HepG2 (cell line): ENCODE measurements around the gene PGM3. TPM values are rescaled to one million over a fixed set of nuclear protein-coding genes. Genes with fewer than 3 reads are reported as not detected.

Experiments used
- AHDC1 ChIP-seq: sonication (generic); formaldehyde crosslinking; IDR thresholded peaks from 2 replicates; pipeline ENCODE4 v1.5.1; 2020; ENCODE audit warnings: mild to moderate bottlenecking, missing genetic modification reagents, borderline replicate concordance
- BCL6 ChIP-seq: IDR thresholded peaks from 2 replicates; pipeline ENCODE4 v1.6.1; 2016; ENCODE audit warnings: missing genetic modification reagents, missing compliant biosample characterization
- IRF2 ChIP-seq: IDR thresholded peaks from 2 replicates; pipeline ENCODE4 v1.6.1; 2018; ENCODE audit warnings: missing genetic modification reagents, missing compliant biosample characterization
- JUN ChIP-seq: sonication (generic); formaldehyde crosslinking; IDR thresholded peaks from 2 replicates; pipeline ENCODE4 v1.4.0; 2020; ENCODE audit warnings: mild to moderate bottlenecking, missing genetic modification reagents
- RBM39 ChIP-seq: fragments of 200-400 bp; formaldehyde crosslinking; IDR thresholded peaks from one replicate; pipeline ENCODE4 v1.6.1; 2018; ENCODE audit warnings: antibody characterized with exemption, mild to moderate bottlenecking, low read depth, low read length; ENCODE audit not compliant: poor library complexity, severe bottlenecking
- SIN3A ChIP-seq: IDR thresholded peaks from 2 replicates; pipeline ENCODE4 v1.6.1; 2011; ENCODE audit warnings: low read depth, mild to moderate bottlenecking, control low read depth, low read length, borderline replicate concordance
- SMARCC2 ChIP-seq: fragments of 450-650 bp; IDR thresholded peaks from 2 replicates; pipeline ENCODE4 v1.6.1; 2017; ENCODE audit warnings: antibody characterized with exemption, mild to moderate bottlenecking
- TBP ChIP-seq: sonication (generic); formaldehyde crosslinking; IDR thresholded peaks from 2 replicates; pipeline ENCODE4 v1.5.0; 2020; ENCODE audit warnings: missing genetic modification reagents
- ZBTB26 ChIP-seq: IDR thresholded peaks from 2 replicates; pipeline ENCODE4 v1.6.1; 2016; ENCODE audit warnings: missing compliant biosample characterization, missing genetic modification reagents, borderline replicate concordance
- ZNF713 ChIP-seq: sonication (generic); formaldehyde crosslinking; IDR thresholded peaks from 2 replicates; pipeline ENCODE4 v1.4.0; 2020; ENCODE audit warnings: mild to moderate bottlenecking, missing genetic modification reagents
- ZNF850 ChIP-seq: sonication (generic); formaldehyde crosslinking; conservative IDR thresholded peaks from 2 replicates; pipeline ENCODE4 v1.9.0; 2021; ENCODE audit warnings: mild to moderate bottlenecking, missing genetic modification reagents
- polyA plus RNA-seq, 8 experiments: library from polyadenylated mRNA; depleted of rRNA in 3 of 8; stranded (reverse) in 7 of 8; unstranded in 1 of 8; fragments of >200 nt; fragmentation: Illumina TruSeq in 4 of 8; extraction: Trizol in 4 of 8; gene quantifications; 2 replicates each; pipeline versions ENCODE4 v1.2.1 to v1.2.3, GENCODE V29; 2011 to 2016; ENCODE audit warnings: low read depth in 4 of 8, missing spikeins in 1 of 8, mixed read lengths in 1 of 8; ENCODE audit not compliant: insufficient read depth in 1 of 8
- total RNA-seq, 5 experiments: library from RNA; depleted of rRNA; stranded (reverse); fragments of >200 nt; fragmentation: Illumina TruSeq; extraction: Trizol; gene quantifications; 2 replicates each; pipeline ENCODE4 v1.2.3, GENCODE V29; 2016; ENCODE audit warnings: low read depth in 1 of 5
- TF ChIP-seq, protein P1 (sequence below): sonication (generic); formaldehyde crosslinking; conservative IDR thresholded peaks from 2 replicates; pipeline ENCODE4 v1.8.0; 2022; ENCODE audit warnings: mild to moderate bottlenecking, moderate library complexity, missing genetic modification reagents
- TF ChIP-seq, protein P2 (sequence below): IDR thresholded peaks from 2 replicates; pipeline ENCODE4 v1.6.1; 2016; ENCODE audit warnings: low read depth, control low read depth
- TF ChIP-seq, protein P3 (sequence below): sonication (generic); formaldehyde crosslinking; IDR thresholded peaks from 2 replicates; pipeline ENCODE4 v1.4.0; 2020; ENCODE audit warnings: missing genetic modification reagents, borderline replicate concordance

Gene PGM3
- total and polyA plus RNA-seq, 2 of the 13 experiments (the other 11 are each of a cell fraction or from before 2014, with no cell fraction given) = 72.5 to 163 TPM

- TF ChIP-seq AHDC1 (CRISPR knock-in tag) (no peak), RBM39 (peak; percentile 47), ZBTB26 (CRISPR knock-in tag) (no peak), ZNF713 (CRISPR knock-in tag) (no peak), IRF2 (no peak), SIN3A (0 out of 2 replicates have a peak, but pooled peaks have one; percentile 32), TBP (CRISPR knock-in tag) (no peak), SMARCC2 (no peak), JUN (CRISPR knock-in tag) (no peak), ZNF850 (CRISPR knock-in tag) (no peak), BCL6 (CRISPR knock-in tag) (no peak)
- TF ChIP-seq, protein P1, sequence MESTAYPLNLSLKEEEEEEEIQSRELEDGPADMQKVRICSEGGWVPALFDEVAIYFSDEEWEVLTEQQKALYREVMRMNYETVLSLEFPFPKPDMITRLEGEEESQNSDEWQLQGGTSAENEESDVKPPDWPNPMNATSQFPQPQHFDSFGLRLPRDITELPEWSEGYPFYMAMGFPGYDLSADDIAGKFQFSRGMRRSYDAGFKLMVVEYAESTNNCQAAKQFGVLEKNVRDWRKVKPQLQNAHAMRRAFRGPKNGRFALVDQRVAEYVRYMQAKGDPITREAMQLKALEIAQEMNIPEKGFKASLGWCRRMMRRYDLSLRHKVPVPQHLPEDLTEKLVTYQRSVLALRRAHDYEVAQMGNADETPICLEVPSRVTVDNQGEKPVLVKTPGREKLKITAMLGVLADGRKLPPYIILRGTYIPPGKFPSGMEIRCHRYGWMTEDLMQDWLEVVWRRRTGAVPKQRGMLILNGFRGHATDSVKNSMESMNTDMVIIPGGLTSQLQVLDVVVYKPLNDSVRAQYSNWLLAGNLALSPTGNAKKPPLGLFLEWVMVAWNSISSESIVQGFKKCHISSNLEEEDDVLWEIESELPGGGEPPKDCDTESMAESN = 0 out of 2 replicates have a peak, but pooled peaks have one; percentile 62
- TF ChIP-seq, protein P2, sequence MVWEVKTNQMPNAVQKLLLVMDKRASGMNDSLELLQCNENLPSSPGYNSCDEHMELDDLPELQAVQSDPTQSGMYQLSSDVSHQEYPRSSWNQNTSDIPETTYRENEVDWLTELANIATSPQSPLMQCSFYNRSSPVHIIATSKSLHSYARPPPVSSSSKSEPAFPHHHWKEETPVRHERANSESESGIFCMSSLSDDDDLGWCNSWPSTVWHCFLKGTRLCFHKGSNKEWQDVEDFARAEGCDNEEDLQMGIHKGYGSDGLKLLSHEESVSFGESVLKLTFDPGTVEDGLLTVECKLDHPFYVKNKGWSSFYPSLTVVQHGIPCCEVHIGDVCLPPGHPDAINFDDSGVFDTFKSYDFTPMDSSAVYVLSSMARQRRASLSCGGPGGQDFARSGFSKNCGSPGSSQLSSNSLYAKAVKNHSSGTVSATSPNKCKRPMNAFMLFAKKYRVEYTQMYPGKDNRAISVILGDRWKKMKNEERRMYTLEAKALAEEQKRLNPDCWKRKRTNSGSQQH = peak; percentile 73; the same call in 1 of the 2 replicates
- TF ChIP-seq, protein P3, sequence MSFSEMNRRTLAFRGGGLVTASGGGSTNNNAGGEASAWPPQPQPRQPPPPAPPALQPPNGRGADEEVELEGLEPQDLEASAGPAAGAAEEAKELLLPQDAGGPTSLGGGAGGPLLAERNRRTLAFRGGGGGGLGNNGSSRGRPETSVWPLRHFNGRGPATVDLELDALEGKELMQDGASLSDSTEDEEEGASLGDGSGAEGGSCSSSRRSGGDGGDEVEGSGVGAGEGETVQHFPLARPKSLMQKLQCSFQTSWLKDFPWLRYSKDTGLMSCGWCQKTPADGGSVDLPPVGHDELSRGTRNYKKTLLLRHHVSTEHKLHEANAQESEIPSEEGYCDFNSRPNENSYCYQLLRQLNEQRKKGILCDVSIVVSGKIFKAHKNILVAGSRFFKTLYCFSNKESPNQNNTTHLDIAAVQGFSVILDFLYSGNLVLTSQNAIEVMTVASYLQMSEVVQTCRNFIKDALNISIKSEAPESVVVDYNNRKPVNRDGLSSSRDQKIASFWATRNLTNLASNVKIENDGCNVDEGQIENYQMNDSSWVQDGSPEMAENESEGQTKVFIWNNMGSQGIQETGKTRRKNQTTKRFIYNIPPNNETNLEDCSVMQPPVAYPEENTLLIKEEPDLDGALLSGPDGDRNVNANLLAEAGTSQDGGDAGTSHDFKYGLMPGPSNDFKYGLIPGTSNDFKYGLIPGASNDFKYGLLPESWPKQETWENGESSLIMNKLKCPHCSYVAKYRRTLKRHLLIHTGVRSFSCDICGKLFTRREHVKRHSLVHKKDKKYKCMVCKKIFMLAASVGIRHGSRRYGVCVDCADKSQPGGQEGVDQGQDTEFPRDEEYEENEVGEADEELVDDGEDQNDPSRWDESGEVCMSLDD (CRISPR knock-in tag) = 0 out of 2 replicates have a peak, but pooled peaks have one; percentile 19
Measured at GRCh38 chr6:83193747-83194566, 892 bp upstream of the PGM3 start (continued).
